HG03457 (cell line): ENCODE results near the gene ENC1.

Source experiments
- ATAC-seq: cut with Tn5 transposase; IDR thresholded peaks from one replicate; pipeline ENCODE4 v1.9.1; 2021; ENCODE audit warnings: moderate number of reproducible peaks; ENCODE audit not compliant: unreplicated experiment

The ENC1 gene

DNA sequence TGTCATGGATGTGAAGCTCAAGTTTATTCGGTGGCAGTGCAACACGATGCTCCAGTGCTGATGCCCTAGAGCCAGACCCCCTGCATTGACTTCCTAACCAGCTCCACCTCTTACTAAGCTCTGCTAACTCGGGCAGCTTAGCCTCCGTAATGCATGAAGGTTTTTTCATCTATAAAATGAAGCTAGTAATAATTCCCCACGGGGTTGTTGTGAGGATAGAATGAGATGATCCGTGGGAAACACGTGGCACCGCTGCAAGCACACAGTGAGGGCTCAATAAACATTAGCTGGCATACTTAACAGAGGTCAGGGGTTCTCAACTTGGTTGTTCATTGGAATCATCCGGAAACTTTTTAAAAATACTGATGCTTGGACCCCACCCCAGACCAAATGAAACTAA lies 6.8 kb downstream of the ENC1 start:
- no peak for ATAC-seq

DNA sequence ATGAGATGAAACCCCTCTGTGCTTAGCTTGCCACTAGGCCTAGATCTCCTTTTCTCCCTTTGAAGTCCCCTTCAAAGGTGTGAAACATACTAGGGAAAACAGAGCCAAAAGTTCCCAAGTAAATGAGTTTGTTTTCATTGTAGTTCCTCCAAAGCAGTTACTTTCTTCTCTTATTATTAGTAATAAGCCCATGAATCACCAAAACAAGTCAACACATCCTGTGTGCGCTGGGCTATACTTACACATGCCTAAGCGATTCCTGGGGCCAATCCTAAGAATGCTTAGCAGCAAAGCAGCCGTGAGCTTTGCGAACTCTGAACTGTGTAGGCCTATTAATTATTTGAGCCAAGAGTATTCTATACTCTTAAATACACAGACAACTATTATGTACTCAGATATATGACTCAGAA lies 7.6 kb downstream of the ENC1 start:
- no peak for ATAC-seq

DNA sequence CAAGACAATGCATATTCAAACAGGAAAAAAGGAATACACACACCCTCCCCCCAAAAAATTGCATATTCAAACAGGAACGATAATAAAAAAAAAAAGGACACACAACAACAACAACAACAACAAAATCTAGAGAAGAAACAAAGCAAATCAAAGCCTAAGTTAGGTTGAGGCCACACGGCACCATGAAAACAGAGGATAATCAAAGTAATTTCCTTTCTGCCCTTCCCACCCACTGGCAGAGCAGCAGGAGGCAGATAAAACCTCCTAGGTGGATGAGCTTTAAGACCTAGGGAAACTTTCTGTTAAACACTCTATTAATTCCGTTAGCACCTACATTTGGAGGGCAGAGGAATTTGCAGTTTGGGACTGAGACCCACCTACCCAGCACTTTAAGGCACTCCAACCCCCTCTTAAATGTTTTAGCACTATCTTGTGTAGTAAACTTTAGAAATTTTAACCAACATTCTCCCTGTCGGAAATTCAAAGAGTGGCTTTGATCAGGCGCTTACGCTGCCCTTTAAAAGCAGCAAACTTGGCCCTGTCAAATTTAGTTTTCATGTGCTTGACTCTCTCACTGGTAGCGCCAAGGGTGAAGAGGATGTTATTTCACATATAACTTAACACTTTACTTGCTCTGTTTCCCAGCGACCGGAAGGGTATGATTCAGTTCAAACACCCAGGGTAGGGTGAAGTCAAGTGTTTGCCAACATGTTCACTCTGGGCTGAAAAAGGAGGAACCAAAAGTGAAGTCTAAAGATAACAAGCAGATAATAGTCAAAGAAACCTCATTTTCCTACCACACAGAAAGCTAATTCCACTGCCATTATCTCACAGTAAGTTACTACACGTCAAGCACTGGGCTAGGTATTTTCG lies 9.2 kb downstream of the ENC1 start:
- ATAC-seq, result peak; percentile 85

DNA sequence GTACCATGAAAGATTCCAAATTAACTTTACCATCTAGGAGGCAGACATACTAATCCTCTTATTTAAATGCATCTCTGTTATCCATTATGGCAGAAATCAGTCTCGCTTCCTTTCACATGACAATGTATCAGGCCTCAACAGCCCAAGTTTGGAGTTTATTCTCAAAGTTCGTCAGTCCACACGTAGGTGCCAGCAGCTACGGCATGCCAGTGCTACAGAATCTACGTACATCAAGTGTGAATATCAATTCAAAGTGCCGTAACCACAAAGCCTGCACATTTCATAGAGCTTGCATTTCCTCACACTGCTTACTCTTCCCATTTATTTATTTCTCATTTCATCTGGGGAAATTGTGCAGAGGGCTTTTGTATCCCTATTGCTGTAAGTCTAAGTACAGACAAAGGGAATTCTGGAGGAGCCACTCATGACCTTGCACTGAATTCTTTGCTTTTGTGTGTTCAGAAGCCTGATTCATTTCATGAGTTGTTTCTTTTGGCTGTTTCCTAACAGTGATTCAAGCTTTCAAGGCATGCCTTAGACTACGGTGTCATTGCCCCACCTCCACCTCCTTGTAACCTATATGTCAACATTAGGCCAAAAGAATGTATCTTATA lies 10.0 kb downstream of the ENC1 start:
- no peak for ATAC-seq

DNA sequence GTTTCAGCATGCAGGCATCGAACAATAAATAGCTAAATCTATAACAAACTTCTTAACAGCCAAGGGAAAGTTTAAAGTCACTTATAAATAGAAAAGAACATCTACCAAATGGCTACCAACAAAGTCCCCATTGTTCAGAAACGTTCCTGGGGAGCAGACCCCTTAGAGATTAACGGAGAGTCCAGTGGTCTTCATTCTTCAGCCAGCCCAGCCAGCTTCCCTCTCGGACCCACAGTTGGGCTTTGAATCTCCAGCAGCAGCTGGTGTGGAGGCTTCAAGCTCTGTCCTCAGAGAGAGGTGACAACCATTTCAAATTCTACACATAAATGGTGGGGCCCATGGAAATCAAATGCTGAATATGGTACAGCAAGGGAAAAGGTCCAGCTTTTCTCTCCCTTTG lies 11.2 kb downstream of the ENC1 start:
- no peak for ATAC-seq

DNA sequence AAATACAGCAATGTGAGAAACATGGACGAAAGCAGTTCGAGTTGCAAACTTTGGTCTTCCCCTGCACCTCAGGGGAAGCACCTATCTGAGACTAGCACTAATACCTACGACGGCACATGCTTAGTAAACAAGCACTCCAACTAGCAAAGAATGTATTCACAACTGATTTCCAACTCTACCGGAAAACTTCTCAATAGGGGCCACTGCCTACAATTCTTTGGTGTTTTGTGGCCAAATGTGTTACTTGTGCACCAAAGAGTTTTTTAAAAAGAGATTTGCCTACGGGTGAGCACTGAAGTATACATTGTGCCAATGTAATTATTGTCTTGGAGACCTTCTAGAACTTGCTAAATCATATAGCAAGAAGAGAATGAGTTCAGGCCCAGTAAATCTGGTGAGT lies 12.2 kb downstream of the ENC1 start:
- ATAC-seq, result no peak

DNA sequence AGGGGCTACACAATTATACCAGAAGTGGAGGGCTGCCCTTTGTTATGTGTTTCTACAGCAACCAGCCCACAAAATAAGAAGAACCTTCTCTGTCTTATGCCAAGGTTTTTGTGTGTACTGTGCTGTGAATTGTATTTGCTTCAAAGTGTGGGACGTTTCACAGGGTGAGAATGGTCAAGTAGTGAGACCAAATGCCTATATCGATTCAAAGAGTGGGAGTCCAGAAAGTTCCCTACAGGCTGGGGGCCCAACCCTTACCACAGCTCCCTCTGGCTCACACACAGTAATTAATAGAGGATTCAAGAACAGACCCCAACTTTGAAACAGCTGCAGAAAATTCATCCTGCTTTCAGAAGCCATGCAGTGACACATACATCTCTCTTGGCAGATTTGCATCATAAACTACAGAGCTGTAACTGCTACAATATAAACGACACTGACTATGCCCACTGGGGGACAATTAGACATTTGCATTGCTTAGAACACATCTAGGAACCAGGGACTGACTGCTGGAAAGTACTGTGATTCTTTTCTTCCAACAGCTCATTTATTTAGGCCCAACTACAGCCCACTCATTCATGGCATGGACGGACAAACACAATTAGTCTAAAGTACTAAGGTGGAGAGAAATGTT lies 12.8 kb downstream of the ENC1 start:
- no peak for ATAC-seq

DNA sequence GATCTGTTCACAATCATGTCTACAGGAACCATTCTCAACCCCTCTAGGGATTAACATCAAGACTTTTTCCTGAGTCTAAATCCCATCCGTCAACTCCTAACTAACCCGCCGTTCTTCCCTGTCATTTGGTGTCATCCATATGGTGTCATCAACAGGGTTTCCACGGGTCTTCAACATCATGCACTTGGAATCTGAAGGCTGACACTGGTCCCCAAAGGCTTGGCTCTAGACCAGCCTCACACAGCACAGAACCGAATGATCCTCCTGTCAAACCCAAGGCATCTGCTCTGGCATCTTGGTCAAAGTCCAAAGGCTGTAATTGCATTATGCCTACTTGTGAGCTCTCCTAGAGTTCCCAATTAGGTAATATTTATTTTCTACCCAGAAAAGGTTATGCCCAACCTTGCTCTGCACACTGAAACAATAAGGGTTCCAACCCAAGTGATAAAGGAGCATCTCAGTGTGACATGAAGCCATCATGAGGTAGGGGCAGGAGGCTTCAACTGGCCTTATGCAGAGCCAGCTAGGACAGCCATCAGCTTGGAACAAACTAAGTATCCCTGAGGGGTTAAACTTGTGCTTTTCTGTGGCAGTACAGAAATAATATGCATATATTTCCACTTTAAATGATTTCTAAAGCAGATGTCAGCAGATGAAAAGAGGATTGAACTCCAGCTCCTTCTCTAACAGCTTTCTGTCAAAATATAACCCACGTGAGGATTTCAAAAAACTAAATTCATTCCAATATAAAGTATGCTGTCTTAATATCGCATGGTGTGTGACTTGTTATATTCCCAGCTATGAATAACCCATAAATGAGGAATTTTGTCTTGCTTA lies 13.9 kb downstream of the ENC1 start:
- no peak for ATAC-seq

DNA sequence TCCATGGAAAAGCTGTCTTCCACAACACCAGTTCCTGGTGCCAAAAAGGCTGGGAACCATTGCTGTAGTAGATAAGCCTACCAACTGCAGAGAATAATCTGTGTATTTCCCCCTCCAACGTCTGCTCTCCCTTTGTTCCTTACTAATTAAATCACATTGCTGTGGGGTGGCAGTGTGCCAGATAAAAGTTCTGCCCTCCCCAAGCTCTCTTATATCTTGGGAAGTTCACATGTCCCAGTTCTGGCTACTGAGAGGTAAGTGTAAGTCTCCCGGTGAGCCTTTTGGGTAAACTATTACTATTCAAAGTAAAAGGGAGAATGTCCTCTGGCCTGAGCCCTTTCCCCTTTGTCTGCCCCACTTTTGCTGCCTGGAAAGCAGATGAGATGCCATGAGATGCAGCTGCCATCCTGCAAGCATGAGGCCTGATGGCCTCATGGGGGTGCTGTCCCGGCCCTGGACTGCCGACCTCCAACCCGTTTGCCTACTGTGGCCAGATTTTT lies 14.7 kb downstream of the ENC1 start:
- ATAC-seq, result no peak

DNA sequence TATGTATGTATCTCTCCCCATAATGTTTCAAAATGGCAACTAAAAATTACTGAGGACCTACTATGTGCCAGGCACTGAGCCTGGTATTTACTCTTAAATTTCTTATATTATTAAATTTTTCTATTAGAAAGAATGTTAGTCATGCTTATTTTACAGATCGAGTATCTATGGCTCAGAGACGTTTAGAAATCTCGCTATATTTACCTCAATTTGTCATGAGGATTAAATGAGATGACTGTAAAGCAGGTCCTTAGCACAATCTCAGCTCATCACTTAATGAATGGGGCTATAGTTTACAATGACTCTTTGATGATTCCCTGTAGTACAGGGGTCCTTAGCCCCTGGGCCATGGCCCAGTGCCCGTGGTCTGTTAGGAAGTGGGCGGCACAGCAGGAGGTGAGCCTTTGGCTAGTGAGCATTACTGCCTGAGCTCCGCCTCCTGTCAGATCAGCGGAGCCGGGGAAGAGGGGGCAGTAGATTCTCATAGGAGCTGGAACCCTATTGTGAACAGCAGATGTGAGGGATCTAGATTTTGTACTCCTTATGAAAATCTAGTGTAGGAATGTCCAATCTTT lies 15.5 kb downstream of the ENC1 start:
- no peak for ATAC-seq

DNA sequence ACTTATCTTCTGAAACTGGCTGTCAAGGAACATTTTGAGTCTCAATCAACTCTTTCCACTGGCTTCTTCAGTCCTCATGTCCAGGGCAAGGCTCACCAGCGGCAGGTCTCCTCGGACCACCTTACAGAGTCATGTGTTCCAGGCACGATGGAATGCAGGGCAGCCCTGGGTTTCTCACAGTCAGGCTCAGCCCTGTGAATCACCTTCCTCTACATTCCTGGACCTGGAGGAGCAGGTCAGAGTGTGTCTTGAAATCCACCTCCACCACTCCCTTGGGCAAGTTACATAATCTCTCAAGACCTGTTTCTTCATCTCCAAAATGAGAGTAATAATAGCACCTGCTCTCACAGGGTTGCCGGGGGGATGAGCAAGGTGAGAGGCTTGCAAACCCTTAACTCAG lies 16.0 kb downstream of the ENC1 start:
- no peak for ATAC-seq

DNA sequence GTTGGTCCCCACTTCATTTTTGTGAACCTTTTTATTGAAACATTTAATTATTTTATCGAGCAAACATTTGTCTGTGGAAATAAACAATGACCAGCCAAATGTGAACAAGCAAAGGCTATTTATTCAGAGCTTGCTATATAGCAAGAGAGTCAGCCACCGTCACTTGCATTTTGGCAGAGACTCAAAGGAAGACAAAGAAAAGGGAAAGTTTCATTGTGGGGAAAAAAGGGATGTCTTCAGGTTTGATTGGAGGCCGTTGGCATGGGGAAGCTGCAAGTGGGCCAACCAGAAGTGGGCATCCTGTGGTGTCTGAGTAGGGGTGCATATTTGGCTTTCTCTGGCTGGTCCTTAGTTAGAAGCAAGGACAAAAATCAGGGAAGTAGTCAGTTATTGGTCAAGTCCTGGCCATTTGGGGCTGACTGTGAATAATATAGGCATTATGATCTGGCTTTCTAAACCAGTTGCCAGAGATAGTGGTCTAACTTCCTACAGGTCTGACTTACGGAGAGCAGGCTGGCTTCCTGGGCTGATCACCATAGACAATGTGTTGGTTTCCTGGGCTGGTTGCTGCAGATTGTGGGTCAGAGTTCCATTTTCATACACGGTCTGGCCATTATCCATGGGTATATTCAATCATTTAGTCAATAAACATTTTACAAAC lies 16.6 kb downstream of the ENC1 start:
- no peak for ATAC-seq

DNA sequence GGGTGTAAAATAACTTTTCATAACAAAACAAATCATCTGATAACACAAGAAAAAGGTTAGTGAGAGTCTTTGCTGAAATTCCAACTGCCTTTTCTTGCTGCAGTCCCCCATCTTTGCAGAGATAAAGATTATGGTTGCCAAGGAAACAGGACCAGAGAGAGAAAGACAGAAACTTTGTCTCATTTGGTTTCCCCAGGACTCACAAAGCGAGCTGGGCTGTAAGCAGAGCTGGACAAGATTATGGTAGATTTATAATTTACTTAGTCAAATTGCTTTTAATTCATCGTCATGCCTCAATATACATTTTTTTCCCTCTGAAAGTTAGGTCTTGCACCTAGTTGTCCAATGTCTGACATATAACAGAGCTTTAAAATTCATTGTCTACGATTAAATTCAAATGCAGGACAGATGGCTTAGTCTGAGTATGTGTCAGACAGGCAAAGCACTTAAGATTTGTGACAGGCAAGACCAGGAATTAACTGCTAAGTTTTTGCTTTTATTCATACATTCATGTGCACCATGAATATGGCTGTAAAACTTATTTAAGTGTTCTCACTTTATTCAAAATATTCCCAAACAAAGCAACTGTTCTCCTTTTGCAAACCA lies 17.4 kb downstream of the ENC1 start:
- no peak for ATAC-seq

DNA sequence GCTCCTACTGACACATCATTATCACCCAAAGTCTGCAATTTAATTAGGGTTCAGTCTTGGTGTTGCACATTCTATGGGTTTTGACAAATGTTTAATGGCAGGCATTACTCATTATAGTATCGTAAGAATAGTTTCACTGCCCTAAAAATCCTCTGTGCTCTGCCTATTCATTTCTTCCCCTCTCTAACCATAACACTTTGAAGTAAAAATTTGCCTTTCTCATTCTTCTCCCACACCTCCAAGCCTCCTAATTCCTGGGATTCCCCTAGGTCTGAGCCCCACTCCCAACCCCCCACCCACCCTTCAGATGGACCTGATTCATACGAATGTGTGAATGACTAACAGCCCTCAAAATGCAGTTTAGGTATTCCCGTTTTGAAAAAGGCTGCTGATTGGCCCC lies 18.4 kb downstream of the ENC1 start:
- ATAC-seq, result no peak

DNA sequence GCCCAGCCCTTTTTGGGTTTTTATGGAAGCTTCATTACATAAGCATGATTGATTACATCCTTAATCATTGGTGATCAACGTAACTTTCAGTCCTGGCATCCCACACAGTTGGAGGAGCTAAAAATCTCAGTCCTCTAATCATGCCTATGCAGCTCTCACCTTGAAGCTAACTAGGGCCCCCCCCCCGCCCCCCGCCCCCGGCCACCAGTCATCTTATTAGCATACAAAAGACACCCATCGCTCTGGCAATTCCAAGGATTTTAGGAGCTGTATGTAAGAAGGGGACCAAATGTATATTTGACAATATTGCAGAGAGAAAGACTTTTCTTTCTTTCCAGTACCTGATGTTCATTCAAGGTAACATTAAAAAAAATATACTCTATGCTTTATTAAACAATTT lies 19.0 kb downstream of the ENC1 start:
- no peak for ATAC-seq

DNA sequence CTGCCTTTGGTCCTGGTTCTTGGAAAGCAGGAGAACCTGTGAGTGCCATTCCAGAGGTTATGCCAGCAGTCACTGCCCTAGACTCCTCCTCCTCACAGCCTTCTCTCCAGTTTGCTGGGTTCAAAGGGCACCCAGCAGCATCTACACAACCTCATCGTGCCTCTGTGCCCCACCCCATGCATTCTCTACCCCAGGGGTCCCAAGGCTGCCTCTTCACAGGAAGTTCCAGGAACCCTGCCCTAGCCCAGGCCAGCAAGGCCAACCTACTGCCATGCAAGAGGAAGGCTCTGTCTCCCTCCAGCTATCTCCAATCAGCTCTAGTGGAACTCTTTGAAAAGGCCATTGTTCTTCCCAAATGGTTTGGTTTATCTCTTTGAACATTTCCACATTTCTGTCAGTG lies 21.2 kb downstream of the ENC1 start:
- no peak for ATAC-seq

DNA sequence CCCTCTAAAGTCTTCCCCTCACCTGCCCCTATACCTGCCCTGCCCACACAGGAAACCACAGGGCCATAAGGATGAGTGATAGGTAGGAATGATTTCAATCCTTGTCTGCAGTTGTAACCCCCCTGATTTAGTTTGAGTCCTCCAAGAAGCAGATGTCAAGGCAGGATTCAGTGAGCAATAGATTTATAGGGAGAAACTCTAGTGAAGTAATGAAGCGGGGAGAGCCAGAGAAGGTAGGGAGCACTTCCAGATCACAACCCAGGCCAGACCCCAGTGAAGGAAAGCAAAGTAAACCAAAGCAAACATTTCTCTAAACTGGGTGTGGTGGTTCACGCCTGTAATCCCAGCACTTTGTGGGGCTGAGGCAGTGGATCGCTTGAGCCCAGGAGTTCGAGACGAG lies 22.4 kb downstream of the ENC1 start:
- ATAC-seq, result no peak

DNA sequence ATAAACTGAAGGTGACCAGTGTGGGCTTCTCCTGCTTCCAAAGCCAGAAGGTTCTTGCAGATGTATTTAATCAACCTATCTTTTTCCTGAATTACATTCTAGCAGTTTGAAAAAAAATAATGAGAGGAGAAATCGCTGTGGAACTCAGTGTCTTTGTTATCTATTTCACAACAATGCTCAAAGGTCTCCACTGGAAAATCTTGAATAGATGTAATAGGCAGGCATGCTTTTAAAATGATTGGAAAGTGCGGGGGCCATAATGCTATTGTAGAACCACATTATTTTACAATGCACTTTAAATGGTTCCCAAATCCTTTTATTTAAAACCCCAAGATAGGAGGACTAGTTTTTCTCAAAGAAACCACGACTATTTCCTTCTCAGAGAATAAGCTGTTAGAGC lies 23.3 kb downstream of the ENC1 start:
- no peak for ATAC-seq

DNA sequence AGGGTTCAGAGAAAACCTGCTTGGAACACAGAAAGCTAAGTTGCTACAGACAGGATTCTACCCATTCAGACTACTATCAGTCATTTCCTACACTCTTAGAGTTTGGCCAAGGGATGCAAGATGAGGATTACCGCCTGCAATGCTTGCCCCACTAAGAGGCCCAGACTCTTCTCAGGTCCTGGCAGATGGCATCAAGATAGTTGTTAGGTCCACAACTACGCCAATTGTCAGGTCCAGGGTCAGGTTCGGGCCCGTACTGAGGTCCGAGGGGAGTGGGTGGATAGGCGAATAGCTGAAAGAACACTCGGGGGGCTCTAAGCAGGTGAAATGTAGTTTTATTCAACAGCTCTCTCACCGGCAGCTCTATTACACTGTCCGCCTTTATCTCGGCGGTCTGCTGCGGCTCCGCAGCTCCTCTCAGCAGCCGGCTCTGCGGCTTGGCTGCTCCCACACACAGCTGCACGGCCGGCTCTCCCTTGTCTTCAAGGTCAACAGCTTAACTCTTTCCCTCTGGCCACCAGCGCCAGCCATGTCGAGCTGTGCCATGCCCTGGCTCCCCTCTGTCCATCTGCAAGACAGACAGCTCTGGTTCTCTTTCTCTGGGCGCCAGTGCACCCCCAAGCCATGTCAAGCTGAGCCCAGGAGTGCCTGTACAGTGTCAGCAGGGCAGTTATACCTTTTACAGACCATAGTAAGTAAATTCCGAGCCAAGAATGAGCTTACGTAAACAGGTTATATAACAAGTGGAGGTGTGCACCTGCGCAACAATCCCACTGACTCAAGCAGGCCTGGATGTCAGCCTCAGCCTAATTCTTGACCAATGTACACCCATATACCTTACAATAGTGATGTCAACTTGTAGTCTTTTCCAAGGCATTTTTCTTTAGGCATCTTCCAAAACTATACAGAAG lies 24.0 kb downstream of the ENC1 start:
- no peak for ATAC-seq
